Measurements from ENCODE around the gene TMBIM6.

GRCh38 chr12:49698619-49699545, 42.5 kb upstream of the TMBIM6 start:
- TF ChIP-seq EZH2 (IDR thresholded peaks at IDR 0.05) (no peak), POLR2AphosphoS5 (IDR thresholded peaks at IDR 0.05; ENCODE audit: borderline replicate concordance, low read depth, low read length) (no peak)
